Esophagus squamous epithelium (tissue), 4 donors: ENCODE measurements around the gene FOXK1.

Experiments
- POLR2A ChIP-seq, 4 donors: fragments of 450-650 bp; IDR thresholded peaks; one replicate each; pipeline ENCODE4 v1.6.1; 2017; ENCODE audit warnings: antibody characterized with exemption in 4 of 4, mild to moderate bottlenecking in 4 of 4, moderate library complexity in 3 of 4
- TF ChIP-seq, protein P1 (sequence below), 6 experiments: fragments of 450-650 bp in 4 of 6; fragments of 200-600 bp in 2 of 6; sonication (generic) in 2 of 6; IDR thresholded peaks; one replicate each; pipeline ENCODE4 v1.5.1; 2016 to 2019; ENCODE audit warnings: antibody characterized with exemption in 6 of 6, mild to moderate bottlenecking in 4 of 6, moderate library complexity in 4 of 6

DNA sequence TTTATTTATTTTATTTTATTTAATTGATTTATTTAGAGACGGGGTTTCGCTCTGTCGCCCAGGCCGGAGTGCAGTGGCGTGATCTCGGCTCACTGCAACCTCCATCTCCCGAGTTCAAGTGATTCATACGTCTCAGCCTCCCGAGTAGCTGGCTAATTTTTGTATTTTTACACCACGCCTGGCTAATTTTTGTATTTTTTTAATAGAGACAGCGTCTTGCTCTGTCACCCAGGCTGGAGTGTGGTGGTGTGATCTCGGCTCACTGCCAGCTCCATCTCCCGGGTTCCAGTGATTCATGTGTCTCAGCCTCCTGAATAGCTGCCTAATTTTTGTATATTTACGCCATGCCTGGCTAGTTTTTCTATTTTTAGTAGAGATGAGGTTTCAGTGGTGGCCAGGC lies 127.6 kb downstream of the FOXK1 start:
- TF ChIP-seq POLR2A (IDR thresholded peaks at IDR 0.05), result no peak
- TF ChIP-seq, protein P1, sequence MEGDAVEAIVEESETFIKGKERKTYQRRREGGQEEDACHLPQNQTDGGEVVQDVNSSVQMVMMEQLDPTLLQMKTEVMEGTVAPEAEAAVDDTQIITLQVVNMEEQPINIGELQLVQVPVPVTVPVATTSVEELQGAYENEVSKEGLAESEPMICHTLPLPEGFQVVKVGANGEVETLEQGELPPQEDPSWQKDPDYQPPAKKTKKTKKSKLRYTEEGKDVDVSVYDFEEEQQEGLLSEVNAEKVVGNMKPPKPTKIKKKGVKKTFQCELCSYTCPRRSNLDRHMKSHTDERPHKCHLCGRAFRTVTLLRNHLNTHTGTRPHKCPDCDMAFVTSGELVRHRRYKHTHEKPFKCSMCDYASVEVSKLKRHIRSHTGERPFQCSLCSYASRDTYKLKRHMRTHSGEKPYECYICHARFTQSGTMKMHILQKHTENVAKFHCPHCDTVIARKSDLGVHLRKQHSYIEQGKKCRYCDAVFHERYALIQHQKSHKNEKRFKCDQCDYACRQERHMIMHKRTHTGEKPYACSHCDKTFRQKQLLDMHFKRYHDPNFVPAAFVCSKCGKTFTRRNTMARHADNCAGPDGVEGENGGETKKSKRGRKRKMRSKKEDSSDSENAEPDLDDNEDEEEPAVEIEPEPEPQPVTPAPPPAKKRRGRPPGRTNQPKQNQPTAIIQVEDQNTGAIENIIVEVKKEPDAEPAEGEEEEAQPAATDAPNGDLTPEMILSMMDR (IDR thresholded peaks at IDR 0.05), result no peak
